WTC11 (cell line): ENCODE data around the gene CCDC3. TPM values are rescaled to one million over a fixed set of nuclear protein-coding genes. Genes with fewer than 3 reads are reported as not detected.

Experiments
- ATAC-seq: fragments of 200-7000 bp; cut with Tn5 transposase; 2 replicates; pipeline ENCODE4 v1.10.0; 2021; ENCODE audit warnings: mild to moderate bottlenecking, moderate library complexity
- CTCF ChIA-PET: fragments of 300-600 bp; sonication (Branson Sonifier 250); formaldehyde crosslinking; loops from one replicate; lab custom pipeline; 2021; ENCODE audit warnings: antibody characterized with exemption; lab: Charles Lee
- POLR2A ChIA-PET: fragments of 350-600 bp; sonication (Branson Sonifier 250); formaldehyde crosslinking; loops from one replicate; lab custom pipeline; 2021; ENCODE audit warnings: antibody characterized with exemption; lab: Charles Lee
- DNase-seq: peaks from one replicate; pipeline ENCODE4 v3.0.0; 2021; ENCODE audit warnings: low spot score
- H3K27ac Mint-ChIP-seq: 2 replicates; pipeline ENCODE4 v1.8.0; 2021; ENCODE audit warnings: mixed read lengths
- H3K27me3 Mint-ChIP-seq: 2 replicates; pipeline ENCODE4 v1.8.0; 2021; ENCODE audit warnings: low read depth, mild to moderate bottlenecking, moderate library complexity, mixed read lengths
- H3K36me3 Mint-ChIP-seq: 2 replicates; pipeline ENCODE4 v1.8.0; 2021; ENCODE audit warnings: mixed read lengths
- H3K4me1 Mint-ChIP-seq: 2 replicates; pipeline ENCODE4 v1.8.0; 2022; ENCODE audit warnings: mixed read lengths
- H3K4me3 Mint-ChIP-seq: 2 replicates; pipeline ENCODE4 v1.8.0; 2021; ENCODE audit warnings: mild to moderate bottlenecking, moderate library complexity, mixed read lengths
- H3K9me3 Mint-ChIP-seq: 2 replicates; pipeline ENCODE4 v1.8.0; 2021; ENCODE audit warnings: mixed read lengths
- ATF1 ChIP-seq: sonication (generic); formaldehyde crosslinking; IDR thresholded peaks from 2 replicates; pipeline ENCODE4 v1.8.1; 2023; ENCODE audit warnings: mild to moderate bottlenecking, moderate library complexity, missing genetic modification reagents
- ATF3 ChIP-seq: sonication (generic); formaldehyde crosslinking; conservative IDR thresholded peaks from 2 replicates; pipeline ENCODE4 v1.8.1; 2022; ENCODE audit warnings: mild to moderate bottlenecking, missing genetic modification reagents
- CDX4 ChIP-seq: fragments of 250-450 bp; sonication (Bioruptor Pico); IDR thresholded peaks from 2 replicates; pipeline ENCODE4 v1.9.0; 2021; ENCODE audit warnings: moderate library complexity, mild to moderate bottlenecking, inconsistent platforms, borderline replicate concordance
- E2F4 ChIP-seq: sonication (generic); formaldehyde crosslinking; IDR thresholded peaks from 2 replicates; pipeline ENCODE4 v1.8.1; 2022; ENCODE audit warnings: low read depth, mild to moderate bottlenecking, moderate library complexity, missing genetic modification reagents, borderline replicate concordance
- ELF4 ChIP-seq: sonication (generic); formaldehyde crosslinking; IDR thresholded peaks from 2 replicates; pipeline ENCODE4 v1.8.1; 2022; ENCODE audit warnings: low read depth, mild to moderate bottlenecking, moderate library complexity, missing genetic modification reagents
- EMX1 ChIP-seq: fragments of 250-450 bp; sonication (Bioruptor Pico); IDR thresholded peaks from 2 replicates; pipeline ENCODE4 v1.8.0; 2021; ENCODE audit warnings: mild to moderate bottlenecking
- FOXJ3 ChIP-seq: sonication (generic); formaldehyde crosslinking; IDR thresholded peaks from 2 replicates; pipeline ENCODE4 v1.9.0; 2021; ENCODE audit warnings: missing genetic modification reagents, mild to moderate bottlenecking, borderline replicate concordance
- GABPB1 ChIP-seq: sonication (generic); formaldehyde crosslinking; IDR thresholded peaks from 2 replicates; pipeline ENCODE4 v1.8.1; 2023; ENCODE audit warnings: mild to moderate bottlenecking, missing genetic modification reagents
- GTF2I ChIP-seq: fragments of 250-450 bp; sonication (Bioruptor Pico); conservative IDR thresholded peaks from 2 replicates; pipeline ENCODE4 v1.4.0; 2021; ENCODE audit warnings: mild to moderate bottlenecking
- HMGA2 ChIP-seq: fragments of 250-450 bp; sonication (Bioruptor Pico); IDR thresholded peaks from 2 replicates; pipeline ENCODE4 v1.4.0; 2021; ENCODE audit warnings: mild to moderate bottlenecking, moderate library complexity
- IRF1 ChIP-seq: sonication (generic); formaldehyde crosslinking; IDR thresholded peaks from 2 replicates; pipeline ENCODE4 v1.8.0; 2023; ENCODE audit warnings: missing genetic modification reagents
- NFE2L1 ChIP-seq: sonication (generic); formaldehyde crosslinking; IDR thresholded peaks from 2 replicates; pipeline ENCODE4 v1.8.1; 2023; ENCODE audit warnings: missing genetic modification reagents
- NFYB ChIP-seq: sonication (generic); formaldehyde crosslinking; conservative IDR thresholded peaks from 2 replicates; pipeline ENCODE4 v1.8.0; 2022; ENCODE audit warnings: low read depth, missing genetic modification reagents
- NR1H2 ChIP-seq: sonication (generic); formaldehyde crosslinking; IDR thresholded peaks from 2 replicates; pipeline ENCODE4 v1.9.0; 2021; ENCODE audit warnings: mild to moderate bottlenecking, moderate library complexity, missing genetic modification reagents
- NR3C1 ChIP-seq: sonication (generic); formaldehyde crosslinking; conservative IDR thresholded peaks from 2 replicates; pipeline ENCODE4 v1.8.1; 2023; ENCODE audit warnings: low read depth, mild to moderate bottlenecking, missing genetic modification reagents
- STAT6 ChIP-seq: sonication (generic); formaldehyde crosslinking; conservative IDR thresholded peaks from 2 replicates; pipeline ENCODE4 v1.8.1; 2023; ENCODE audit warnings: mild to moderate bottlenecking, low read depth, missing genetic modification reagents, moderate library complexity
- TP53 ChIP-seq: sonication (generic); formaldehyde crosslinking; IDR thresholded peaks from 2 replicates; pipeline ENCODE4 v1.8.1; 2023; ENCODE audit warnings: mild to moderate bottlenecking, missing genetic modification reagents
- USF1 ChIP-seq: sonication (generic); formaldehyde crosslinking; IDR thresholded peaks from 2 replicates; pipeline ENCODE4 v1.8.0; 2022; ENCODE audit warnings: mild to moderate bottlenecking, missing genetic modification reagents
- ZBTB21 ChIP-seq: sonication (generic); formaldehyde crosslinking; IDR thresholded peaks from 2 replicates; pipeline ENCODE4 v1.8.1; 2023; ENCODE audit warnings: mild to moderate bottlenecking, missing genetic modification reagents, borderline replicate concordance
- ZMAT4 ChIP-seq: fragments of 250-450 bp; sonication (Bioruptor Pico); IDR thresholded peaks from 2 replicates; pipeline ENCODE4 v1.9.0; 2021; ENCODE audit warnings: mild to moderate bottlenecking
- ZNF138 ChIP-seq: sonication (generic); formaldehyde crosslinking; conservative IDR thresholded peaks from 2 replicates; pipeline ENCODE4 v1.8.1; 2022; ENCODE audit warnings: mild to moderate bottlenecking, moderate library complexity, missing genetic modification reagents
- ZNF232 ChIP-seq: sonication (generic); formaldehyde crosslinking; IDR thresholded peaks from 2 replicates; pipeline ENCODE4 v1.8.0; 2022; ENCODE audit warnings: mild to moderate bottlenecking, missing genetic modification reagents
- ZNF263 ChIP-seq: sonication (generic); formaldehyde crosslinking; IDR thresholded peaks from 2 replicates; pipeline ENCODE4 v1.8.1; 2022; ENCODE audit warnings: low read depth, mild to moderate bottlenecking, moderate library complexity, missing genetic modification reagents
- ZNF396 ChIP-seq: fragments of 250-450 bp; sonication (Bioruptor Pico); IDR thresholded peaks from 2 replicates; pipeline ENCODE4 v1.8.0; 2021; ENCODE audit warnings: mild to moderate bottlenecking, moderate library complexity, borderline replicate concordance
- ZNF416 ChIP-seq: fragments of 250-450 bp; sonication (Bioruptor Pico); IDR thresholded peaks from 2 replicates; pipeline ENCODE4 v1.9.0; 2021; ENCODE audit warnings: mild to moderate bottlenecking, inconsistent platforms
- total RNA-seq: library from RNA; stranded (reverse); gene quantifications from 3 replicates; pipeline ENCODE4 v1.2.3, GENCODE V29; 2021

The CCDC3 gene
- total RNA-seq, 1 experiment from 2014 or later, result 3.5 TPM

GRCh38 chr10:13023754-13024153, 22.2 kb upstream of the CCDC3 start:
- POLR2A ChIA-PET, result no interaction called here
- Mint-ChIP-seq H3K4me1 (no peaks in the 10 kb centered on the region), H3K36me3 (peaks cover 14% of the 10 kb centered on the region), H3K9me3 (peaks cover 30% of the 10 kb centered on the region), H3K27me3 (no peaks in the 10 kb centered on the region; the same call in 1 of the 2 replicates), H3K4me3 (no peak overlapping the region), H3K27ac (no peak overlapping the region)
- CTCF ChIA-PET, result no interaction called here
- ATAC-seq (no peak), DNase-seq (no peak)
- no peak for TF ChIP-seq E2F4 (CRISPR knock-in tag)
- TF ChIP-seq ZNF232, result no peak
- TF ChIP-seq ATF1 (CRISPR knock-in tag), result no peak
- TF ChIP-seq NR3C1 (CRISPR knock-in tag), result no peak
- TF ChIP-seq HMGA2 (CRISPR knock-in tag), result no peak
- TF ChIP-seq CDX4 (CRISPR knock-in tag), result no peak
- TF ChIP-seq NFE2L1, result no peak
- no peak for TF ChIP-seq EMX1 (CRISPR knock-in tag)
- no peak for TF ChIP-seq USF1 (CRISPR knock-in tag)
- no peak for TF ChIP-seq ZNF416 (CRISPR knock-in tag)
- TF ChIP-seq ZNF263 (CRISPR knock-in tag), result no peak
- TF ChIP-seq TP53, result no peak
- TF ChIP-seq ZNF396, result no peak
- TF ChIP-seq NFYB (CRISPR knock-in tag), result no peak
- TF ChIP-seq ATF3 (CRISPR knock-in tag), result no peak
- TF ChIP-seq ZMAT4 (CRISPR knock-in tag), result no peak
- no peak for TF ChIP-seq ELF4 (CRISPR knock-in tag)

- no peak overlapping the region for H3K4me3 Mint-ChIP-seq
- H3K36me3 Mint-ChIP-seq, result peaks cover 8% of the 10 kb centered on the region
- peaks cover 6% of the 10 kb centered on the region for H3K4me1 Mint-ChIP-seq
- no peak overlapping the region for H3K27ac Mint-ChIP-seq
- ChIA-PET POLR2A (no interaction called here), CTCF (no interaction called here)
- H3K9me3 Mint-ChIP-seq, result peaks cover 15% of the 10 kb centered on the region
- ATAC-seq (no peak), DNase-seq (no peak)
- no peaks in the 10 kb centered on the region; the same call in 1 of the 2 replicates for H3K27me3 Mint-ChIP-seq
- TF ChIP-seq NR1H2 (CRISPR knock-in tag) (no peak), HMGA2 (CRISPR knock-in tag) (no peak), GABPB1 (no peak), ZNF138 (no peak)
Measured at GRCh38 chr10:13019280-13019679, 17.8 kb upstream of the CCDC3 start.

GRCh38 chr10:13018171-13018570, 16.7 kb upstream of the CCDC3 start:
- no peak for ATAC-seq
- TF ChIP-seq USF1 (CRISPR knock-in tag) (no peak), FOXJ3 (CRISPR knock-in tag) (no peak), GTF2I (CRISPR knock-in tag) (no peak), IRF1 (no peak), NFE2L1 (no peak), ZBTB21 (CRISPR knock-in tag) (no peak), STAT6 (CRISPR knock-in tag) (no peak)

More at GRCh38 chr10:13018171-13018570, 16.7 kb upstream of the CCDC3 start:
- ChIA-PET CTCF (no interaction called here), POLR2A (no interaction called here)
- H3K27ac Mint-ChIP-seq, result no peak overlapping the region
- no peaks in the 10 kb centered on the region; the same call in 1 of the 2 replicates for H3K27me3 Mint-ChIP-seq
- H3K4me1 Mint-ChIP-seq, result peaks cover 6% of the 10 kb centered on the region
- peaks cover 5% of the 10 kb centered on the region; the same call in 1 of the 2 replicates for H3K36me3 Mint-ChIP-seq
- no peak for DNase-seq
- H3K9me3 Mint-ChIP-seq, result peaks cover 11% of the 10 kb centered on the region
- H3K4me3 Mint-ChIP-seq, result no peak overlapping the region
